Upper lobe of left lung (tissue), 4 donors: ENCODE measurements around the gene HNRNPLL.

Experiments
- CTCF ChIP-seq, 6 experiments: fragments of 450-650 bp in 4 of 6; fragments of 200-600 bp in 2 of 6; sonication (generic) in 2 of 6; IDR thresholded peaks; one replicate each; pipeline ENCODE4 v1.5.1; 2016 to 2019; ENCODE audit warnings: antibody characterized with exemption in 6 of 6
- EP300 ChIP-seq, 4 donors: sonication (generic); formaldehyde crosslinking; IDR thresholded peaks; one replicate each; pipeline ENCODE4 v1.5.1; 2017; ENCODE audit warnings: antibody characterized with exemption in 4 of 4, control low read depth in 2 of 4
- POLR2A ChIP-seq, 4 donors: fragments of 450-650 bp; IDR thresholded peaks; one replicate each; pipeline ENCODE4 v1.5.1; 2016 to 2017; ENCODE audit warnings: antibody characterized with exemption in 4 of 4, mild to moderate bottlenecking in 2 of 4
- POLR2AphosphoS5 ChIP-seq, 2 donors: sonication (generic); formaldehyde crosslinking; IDR thresholded peaks; one replicate each; pipeline ENCODE4 v1.5.1; 2017; ENCODE audit warnings: antibody characterized with exemption in 2 of 2

DNA sequence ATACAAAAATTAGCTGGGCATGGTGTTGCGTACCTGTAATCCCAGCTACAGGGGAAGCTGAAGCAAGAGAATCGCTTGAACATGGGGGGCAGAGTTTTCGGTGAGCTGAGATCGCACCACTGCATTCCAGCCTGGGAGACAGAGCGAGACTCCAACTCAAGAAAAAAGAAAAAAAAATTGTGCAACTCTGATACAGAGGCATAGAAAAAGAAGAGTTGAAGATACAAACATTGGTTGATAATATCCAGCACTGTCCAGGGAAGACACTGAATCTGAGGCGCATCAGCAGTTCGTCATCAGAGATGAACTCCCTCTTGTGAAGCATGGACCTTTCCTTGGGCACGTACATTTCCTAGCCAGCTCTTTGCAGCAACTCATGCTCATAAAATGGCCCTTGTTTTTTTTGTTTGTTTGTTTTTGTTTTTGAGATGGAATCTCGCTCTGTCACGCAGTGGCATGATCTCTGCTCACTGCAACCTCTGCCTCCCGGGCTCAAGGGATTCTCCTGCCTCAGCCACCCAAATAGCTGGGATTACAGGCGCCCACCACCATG lies 46.5 kb upstream of the HNRNPLL start:
- no peak for TF ChIP-seq CTCF (IDR thresholded peaks at IDR 0.05)
- no peak for TF ChIP-seq POLR2A (IDR thresholded peaks at IDR 0.05)
- TF ChIP-seq EP300 (IDR thresholded peaks at IDR 0.05), result no peak
- no peak for TF ChIP-seq POLR2AphosphoS5 (IDR thresholded peaks at IDR 0.05)
